GM15510 (cell line): ENCODE results near the gene EPHA3.

ENCODE experiments used
- POLR2A ChIP-seq: IDR thresholded peaks from 3 replicates; pipeline ENCODE4 v1.6.1; 2011; ENCODE audit warnings: borderline replicate concordance; ENCODE audit not compliant: insufficient read length; ENCODE audit errors: extremely low read depth

The EPHA3 gene

GRCh38 chr3:89525609-89526008, 418.2 kb downstream of the EPHA3 start:
- no peak for TF ChIP-seq POLR2A

GRCh38 chr3:89527736-89528305, 420.4 kb downstream of the EPHA3 start:
- TF ChIP-seq POLR2A: no peak
